ELF-1 (cell line): ENCODE results near the gene NEO1.

Experiments
- DNase-seq: peaks from one replicate; pipeline ENCODE4 v3.0.0-alpha.2; 2016; ENCODE audit warnings: low read depth, low spot score

The NEO1 gene

DNA sequence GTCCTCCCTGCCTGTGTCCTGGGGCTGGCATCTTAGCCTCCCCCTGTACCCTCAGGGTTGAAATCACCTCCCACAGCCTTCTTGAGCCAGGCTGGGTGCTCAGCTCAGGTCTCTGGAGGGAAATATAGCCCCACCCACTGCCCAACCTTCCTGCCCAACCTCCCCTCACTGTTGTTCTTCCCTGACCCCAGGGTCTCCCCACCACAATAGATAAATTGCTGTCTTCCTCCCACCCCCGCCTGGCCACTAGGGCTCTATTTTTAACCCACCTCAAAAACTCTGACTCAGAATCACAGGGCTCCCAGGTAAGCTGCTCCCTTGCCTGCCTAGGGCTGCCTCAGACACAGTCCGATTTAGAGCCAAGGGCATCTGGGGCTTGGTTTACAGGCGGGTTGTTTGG, 301.5 kb downstream of the NEO1 start:
- DNase-seq, result no peak

GRCh38 chr15:73354241-73354640, 302.0 kb downstream of the NEO1 start:
- DNase-seq, result no peak
